GM13976 (cell line): ENCODE data around the gene TMEM175.

ENCODE experiments used
- DNase-seq: peaks from one replicate; pipeline ENCODE4 v3.0.0; 2012; ENCODE audit warnings: low spot score
- CTCF ChIP-seq: IDR thresholded peaks from 2 replicates; pipeline ENCODE4 v1.5.1; 2012; ENCODE audit warnings: borderline replicate concordance, mild to moderate bottlenecking; ENCODE audit not compliant: insufficient read depth; ENCODE audit errors: extremely low read depth, missing control alignments, control extremely low read depth
- in situ Hi-C: fragments of 300-500 bp; cut with MboI; formaldehyde crosslinking; loops from one replicate; pipeline ENCODE4 v1.12.0; 2022; ENCODE audit warnings: low sequenced_read_pairs, mixed read lengths, inconsistent platforms; ENCODE audit not compliant: unreplicated experiment

TMEM175 gene

GRCh38 chr4:954211-955020, 22.2 kb downstream of the TMEM175 start:
- no peak for DNase-seq
- no peak for TF ChIP-seq CTCF
- in situ Hi-C loops: no loop called here

GRCh38 chr4:955161-955921, 23.1 kb downstream of the TMEM175 start:
- in situ Hi-C loops: no loop called here
- no peak for DNase-seq
- TF ChIP-seq CTCF: no peak

GRCh38 chr4:955931-956381, 23.7 kb downstream of the TMEM175 start:
- DNase-seq: no peak
- TF ChIP-seq CTCF: no peak
- in situ Hi-C loops: no loop called here

- no peak for TF ChIP-seq CTCF
- DNase-seq: no peak
- in situ Hi-C loops: no loop called here
Observed at GRCh38 chr4:956531-957230, 24.4 kb downstream of the TMEM175 start.

GRCh38 chr4:957231-957580, 24.9 kb downstream of the TMEM175 start:
- DNase-seq: no peak
- in situ Hi-C loops: no loop called here
- TF ChIP-seq CTCF: no peak

- DNase-seq: no peak
- in situ Hi-C loops: no loop called here
- TF ChIP-seq CTCF: no peak
Observed at GRCh38 chr4:957581-958313, 25.5 kb downstream of the TMEM175 start.
